ENCODE results near the gene RACGAP1.

The RACGAP1 gene

GRCh38 chr12:49964849-49965624, 60.3 kb downstream of the RACGAP1 start:
- Histone ChIP-seq H3K4me3 (ENCODE audit: low read depth, low read length) (no peak overlapping the region), H3K36me3 (replicated peaks) (no peaks in the 10 kb centered on the region), H3K27me3 (replicated peaks) (peaks cover 42% of the 10 kb centered on the region), H3K27ac (no peak overlapping the region)
- in situ Hi-C loops (cut with HindIII; ENCODE audit: low pct_ligation_motif_present, low sequenced_read_pairs) = loop anchor here (5.0 to 25.0 kb wide), 2 partner anchors 102 to 222 kb away; no protein-coding TSS in a partner anchor
- DNase-seq = no peak
- no peak for TF ChIP-seq CTCF (IDR thresholded peaks at IDR 0.05; ENCODE audit: low read depth, low read length, missing control alignments)

GRCh38 chr12:49963976-49964815, 61.1 kb downstream of the RACGAP1 start:
- no peaks in the 10 kb centered on the region for H3K36me3 ChIP-seq (replicated peaks)
- no peak for DNase-seq
- H3K4me3 ChIP-seq (ENCODE audit: low read depth, low read length) = no peak overlapping the region
- in situ Hi-C loops (cut with HindIII; ENCODE audit: low pct_ligation_motif_present, low sequenced_read_pairs) = loop anchor here (25.0 kb wide), 1 partner anchor 223 kb away; no protein-coding TSS in a partner anchor
- no peak for TF ChIP-seq CTCF (IDR thresholded peaks at IDR 0.05; ENCODE audit: low read depth, low read length, missing control alignments)
- H3K27me3 ChIP-seq (replicated peaks) = peaks cover 39% of the 10 kb centered on the region
- H3K27ac ChIP-seq = no peak overlapping the region

GRCh38 chr12:49962861-49963765, 62.2 kb downstream of the RACGAP1 start:
- no peak for DNase-seq
- TF ChIP-seq CTCF (IDR thresholded peaks at IDR 0.05; ENCODE audit: low read depth, low read length, missing control alignments) = no peak
- peaks cover 40% of the 10 kb centered on the region for H3K27me3 ChIP-seq (replicated peaks)

DNA sequence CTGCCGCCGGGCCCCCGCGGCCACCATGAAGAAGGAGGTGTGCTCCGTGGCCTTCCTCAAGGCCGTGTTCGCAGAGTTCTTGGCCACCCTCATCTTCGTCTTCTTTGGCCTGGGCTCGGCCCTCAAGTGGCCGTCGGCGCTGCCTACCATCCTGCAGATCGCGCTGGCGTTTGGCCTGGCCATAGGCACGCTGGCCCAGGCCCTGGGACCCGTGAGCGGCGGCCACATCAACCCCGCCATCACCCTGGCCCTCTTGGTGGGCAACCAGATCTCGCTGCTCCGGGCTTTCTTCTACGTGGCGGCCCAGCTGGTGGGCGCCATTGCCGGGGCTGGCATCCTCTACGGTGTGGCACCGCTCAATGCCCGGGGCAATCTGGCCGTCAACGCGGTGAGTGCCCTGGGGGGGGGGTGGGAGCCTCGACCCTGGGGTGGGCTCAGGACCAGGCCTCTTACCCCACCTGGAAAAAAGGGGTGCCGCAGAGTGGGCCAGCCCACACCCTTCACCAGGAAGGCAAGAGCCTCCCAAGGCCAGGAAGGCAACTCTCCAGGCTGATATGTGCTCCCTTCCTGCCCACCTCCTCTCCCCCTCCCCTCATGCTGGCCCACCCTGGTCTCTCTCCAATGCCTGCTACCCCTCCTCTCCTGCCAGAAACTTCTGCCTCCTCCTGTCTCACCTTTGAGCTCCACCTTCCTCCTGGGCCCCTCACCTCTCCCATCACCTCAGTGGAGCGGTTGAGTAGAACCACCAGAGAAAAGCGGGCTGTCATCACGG, 63.1 kb downstream of the RACGAP1 start:
- Histone ChIP-seq H3K27me3 (replicated peaks) (peaks cover 43% of the 10 kb centered on the region), H3K27ac (no peak overlapping the region), H3K4me3 (ENCODE audit: low read depth, low read length) (no peak overlapping the region), H3K36me3 (replicated peaks) (no peaks in the 10 kb centered on the region)
- no peak for TF ChIP-seq CTCF (IDR thresholded peaks at IDR 0.05; ENCODE audit: low read depth, low read length, missing control alignments)
- in situ Hi-C loops (cut with HindIII; ENCODE audit: low pct_ligation_motif_present, low sequenced_read_pairs) = loop anchor here (25.0 kb wide), 1 partner anchor 225 kb away; no protein-coding TSS in a partner anchor
- DNase-seq = no peak

More at GRCh38 chr12:49962861-49963765, 62.2 kb downstream of the RACGAP1 start:
- Histone ChIP-seq H3K27ac (no peak overlapping the region), H3K36me3 (replicated peaks) (no peaks in the 10 kb centered on the region), H3K4me3 (ENCODE audit: low read depth, low read length) (no peak overlapping the region)
- in situ Hi-C loops (cut with HindIII; ENCODE audit: low pct_ligation_motif_present, low sequenced_read_pairs) = loop anchor here (25.0 kb wide), 1 partner anchor 224 kb away; no protein-coding TSS in a partner anchor
